Measurements from ENCODE around the gene VENTX. TPM values are rescaled to one million over a fixed set of nuclear protein-coding genes. Genes with fewer than 3 reads are reported as not detected.

Gene VENTX
- total RNA-seq (2014; rRNA removed; shearing (Covaris generic)): not detected in 2 replicates

DNA sequence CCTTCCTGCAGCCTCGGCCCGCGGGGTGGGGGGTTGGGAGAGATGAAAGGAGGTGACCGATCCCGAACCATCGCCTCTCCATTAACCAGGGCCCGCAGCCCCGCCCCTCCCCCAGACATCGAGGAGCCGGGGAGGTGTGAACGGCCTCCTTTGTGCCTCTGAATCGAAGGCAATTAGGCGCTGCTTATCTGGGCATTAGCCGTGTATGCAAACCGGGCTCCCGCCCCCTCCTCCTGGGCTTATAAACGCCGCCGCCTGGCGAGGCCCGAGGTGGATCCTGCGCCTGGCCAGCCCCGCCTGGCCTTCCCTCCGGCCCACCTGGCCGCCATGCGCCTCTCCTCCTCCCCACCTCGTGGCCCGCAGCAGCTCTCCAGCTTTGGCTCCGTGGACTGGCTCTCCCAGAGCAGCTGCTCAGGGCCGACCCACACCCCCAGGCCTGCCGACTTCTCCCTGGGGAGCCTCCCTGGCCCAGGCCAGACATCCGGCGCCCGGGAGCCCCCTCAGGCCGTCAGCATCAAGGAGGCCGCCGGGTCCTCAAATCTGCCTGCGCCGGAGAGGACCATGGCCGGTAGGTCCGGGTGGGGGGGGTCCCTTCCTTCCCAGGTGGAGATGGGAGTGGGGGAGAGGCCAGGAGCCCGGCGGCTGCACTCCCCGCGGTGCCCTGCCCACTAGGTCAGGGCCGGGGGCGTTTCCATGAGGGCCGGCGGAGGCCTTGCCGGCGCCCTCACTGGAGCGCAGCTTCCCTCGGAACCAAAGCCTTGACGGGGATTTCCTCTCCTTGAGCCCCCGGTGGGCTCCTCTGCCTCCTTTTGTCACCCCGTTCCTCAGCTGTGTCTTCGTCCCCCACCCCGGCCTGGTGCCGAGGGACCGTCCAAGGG is at the start of gene VENTX:
Gene VENTX (plus strand): TSS at position 268 of the 878 bp plus-strand sequence. CDS start 60 bp downstream, at position 328.

GRCh38 chr10:133230044-133230361 is 7.7 kb upstream of the VENTX start, which contains the start of gene UTF1:
UTF1 (plus strand) TSS chr10:133230217; CDS start chr10:133230289, 72 bp downstream.

GRCh38 chr10:133276435-133277201 is 39.0 kb downstream of the VENTX start, which contains the start of gene ADAM8:
ADAM8 (minus strand) TSS chr10:133276868; CDS start chr10:133276817, 51 bp downstream.

Other genes with a start within 250 kb of the VENTX start
- gene ADGRA1, start 149.9 kb upstream of the VENTX start, total RNA-seq (2014; rRNA removed; shearing (Covaris generic)): not detected in 2 replicates
- under 0.01 and 0.19 TPM in 2 replicates for gene KNDC1, start 77.6 kb upstream of the VENTX start, total RNA-seq (2014; rRNA removed; shearing (Covaris generic))
- not detected in 2 replicates for gene UTF1, start 7.6 kb upstream of the VENTX start, total RNA-seq (2014; rRNA removed; shearing (Covaris generic))
- gene ADAM8, start 39.0 kb downstream of the VENTX start, total RNA-seq (2014; rRNA removed; shearing (Covaris generic)): 4.5 and 4.6 TPM in 2 replicates
- 64.2 and 72.5 TPM in 2 replicates for gene TUBGCP2, start 71.0 kb downstream of the VENTX start, total RNA-seq (2014; rRNA removed; shearing (Covaris generic))
- 55.6 and 66.6 TPM in 2 replicates for gene ZNF511, start 71.1 kb downstream of the VENTX start, total RNA-seq (2014; rRNA removed; shearing (Covaris generic))
- 0.41 TPM in 1 of 2 replicates, not detected in the other for gene CALY, start 99.0 kb downstream of the VENTX start, total RNA-seq (2014; rRNA removed; shearing (Covaris generic))
- not detected in 2 replicates for gene PRAP1, start 109.5 kb downstream of the VENTX start, total RNA-seq (2014; rRNA removed; shearing (Covaris generic))
- 56.1 and 56.8 TPM in 2 replicates for gene FUOM, start 120.2 kb downstream of the VENTX start, total RNA-seq (2014; rRNA removed; shearing (Covaris generic))
- 81.7 and 94.4 TPM in 2 replicates for gene ECHS1, start 135.5 kb downstream of the VENTX start, total RNA-seq (2014; rRNA removed; shearing (Covaris generic))
- not detected in 2 replicates for gene PAOX, start 141.4 kb downstream of the VENTX start, total RNA-seq (2014; rRNA removed; shearing (Covaris generic))
- gene MTG1, start 156.3 kb downstream of the VENTX start, total RNA-seq (2014; rRNA removed; shearing (Covaris generic)): 55.5 and 57.6 TPM in 2 replicates
- gene SPRN, start 186.8 kb downstream of the VENTX start, total RNA-seq (2014; rRNA removed; shearing (Covaris generic)): not detected in 2 replicates
- 7.5 and 7.9 TPM in 2 replicates for gene SCART1, start 216.1 kb downstream of the VENTX start, total RNA-seq (2014; rRNA removed; shearing (Covaris generic))